ENCODE measurements around the gene GPR153.
A peak's percentile ranks its signal among the peaks of the same experiment; 100 is the strongest.

GPR153 gene

GRCh38 chr1:6205849-6206519 lies 54.9 kb downstream of the GPR153 start, which contains the start of gene RNF207:
Gene RNF207 (plus strand): TSS chr1:6206119. CDS start chr1:6206536, 417 bp downstream.
- Histone ChIP-seq H3K4me3 (ENCODE audit: low read depth in 1 of 2, low read length in 2 of 2) (peak within 1 kb of the TSS; percentile 49 to 76), H3K4me1 (ENCODE audit: control insufficient read depth in 1 of 2, insufficient read depth in 2 of 2, low read length in 2 of 2) (peaks cover 0 to 48% of the 10 kb centered on the region in 2 donors), H3K9me3 (ENCODE audit: control insufficient read depth in 1 of 2, low read length in 2 of 2) (no peaks in the 10 kb centered on the region), H3K27me3 (ENCODE audit: low read depth, low read length) (peaks cover 6% of the 10 kb centered on the region), H3K27ac (ENCODE audit: low read length) (no peak within 1 kb of the TSS), H3K36me3 (ENCODE audit: control insufficient read depth in 1 of 2, insufficient read depth in 2 of 2, low read length in 2 of 2) (no peaks in the 10 kb centered on the region)

- peaks cover 9 to 46% of the 10 kb centered on the region in 2 donors for H3K4me1 ChIP-seq (ENCODE audit: control insufficient read depth in 1 of 2, insufficient read depth in 2 of 2, low read length in 2 of 2)
- H3K9me3 ChIP-seq (ENCODE audit: control insufficient read depth in 1 of 2, low read length in 2 of 2) = no peaks in the 10 kb centered on the region
- peaks cover under 1 to 3% of the 10 kb centered on the region in 2 donors for H3K36me3 ChIP-seq (ENCODE audit: control insufficient read depth in 1 of 2, insufficient read depth in 2 of 2, low read length in 2 of 2)
- H3K4me3 ChIP-seq (ENCODE audit: low read depth in 1 of 2, low read length in 2 of 2) = no peak overlapping the region
- peaks cover 6% of the 10 kb centered on the region for H3K27me3 ChIP-seq (ENCODE audit: low read depth, low read length)
- H3K27ac ChIP-seq (ENCODE audit: low read length) = no peak overlapping the region
Observed at GRCh38 chr1:6202256-6202655, 58.6 kb downstream of the GPR153 start.

- Histone ChIP-seq H3K4me1 (ENCODE audit: control insufficient read depth in 1 of 2, insufficient read depth in 2 of 2, low read length in 2 of 2) (peaks cover 9 to 28% of the 10 kb centered on the region in 2 donors), H3K9me3 (ENCODE audit: control insufficient read depth in 1 of 2, low read length in 2 of 2) (no peaks in the 10 kb centered on the region), H3K27me3 (ENCODE audit: low read depth, low read length) (no peaks in the 10 kb centered on the region), H3K27ac (ENCODE audit: low read length) (peak overlapping the region; percentile 89), H3K36me3 (ENCODE audit: control insufficient read depth in 1 of 2, insufficient read depth in 2 of 2, low read length in 2 of 2) (peaks cover 12% of the 10 kb centered on the region in 2 donors), H3K4me3 (ENCODE audit: low read depth in 1 of 2, low read length in 2 of 2) (peak overlapping the region; percentile 96)
Observed at GRCh38 chr1:6200188-6200809, 60.6 kb downstream of the GPR153 start.

GRCh38 chr1:6199298-6200187 lies 61.4 kb downstream of the GPR153 start, which contains the start of gene RPL22:
Gene RPL22 (minus strand): TSS chr1:6199595. CDS start chr1:6199573, 22 bp downstream.
- H3K36me3 ChIP-seq (ENCODE audit: control insufficient read depth in 1 of 2, insufficient read depth in 2 of 2, low read length in 2 of 2) = peaks cover 12 to 15% of the 10 kb centered on the region in 2 donors
- no peaks in the 10 kb centered on the region for H3K27me3 ChIP-seq (ENCODE audit: low read depth, low read length)
- H3K4me3 ChIP-seq (ENCODE audit: low read depth in 1 of 2, low read length in 2 of 2) = peak within 1 kb of the TSS; percentile 96
- H3K27ac ChIP-seq (ENCODE audit: low read length) = peak within 1 kb of the TSS; percentile 89
- peaks cover 9 to 21% of the 10 kb centered on the region in 2 donors for H3K4me1 ChIP-seq (ENCODE audit: control insufficient read depth in 1 of 2, insufficient read depth in 2 of 2, low read length in 2 of 2)
- H3K9me3 ChIP-seq (ENCODE audit: control insufficient read depth in 1 of 2, low read length in 2 of 2) = no peaks in the 10 kb centered on the region

DNA sequence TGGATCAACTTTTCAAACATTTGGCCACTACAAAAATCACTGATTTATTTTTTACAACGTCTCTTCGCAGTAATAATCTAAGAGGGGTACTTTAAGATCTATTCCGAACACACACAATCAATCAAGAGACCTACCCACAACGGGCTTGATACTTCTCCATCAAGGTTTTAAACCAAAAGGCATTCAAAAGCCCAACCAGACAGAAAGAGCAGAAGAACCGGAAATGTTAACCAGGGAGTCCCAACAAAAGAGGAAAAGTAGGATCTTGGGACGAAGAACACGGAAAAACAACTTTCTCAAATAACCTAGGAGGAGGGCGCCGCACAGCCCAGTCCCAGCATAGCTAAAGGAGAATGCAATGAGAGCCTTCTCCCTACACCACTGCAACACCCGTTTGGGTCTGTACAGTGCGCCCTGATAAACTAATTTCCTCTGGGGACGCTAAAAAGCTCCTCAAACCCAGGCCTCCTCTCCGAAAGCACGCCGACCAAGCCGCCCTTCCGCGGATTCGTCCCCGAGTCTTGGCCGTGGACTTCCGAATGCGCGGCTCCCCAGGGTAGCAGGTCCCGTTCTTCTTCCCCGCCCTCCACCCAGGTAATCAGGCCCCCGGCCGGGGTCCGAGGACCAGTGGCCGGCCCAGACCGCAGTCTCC lies 62.1 kb downstream of the GPR153 start:
- Histone ChIP-seq H3K4me1 (ENCODE audit: control insufficient read depth in 1 of 2, insufficient read depth in 2 of 2, low read length in 2 of 2) (peaks cover 9 to 21% of the 10 kb centered on the region in 2 donors), H3K36me3 (ENCODE audit: control insufficient read depth in 1 of 2, insufficient read depth in 2 of 2, low read length in 2 of 2) (peaks cover 18 to 23% of the 10 kb centered on the region in 2 donors), H3K27me3 (ENCODE audit: low read depth, low read length) (no peaks in the 10 kb centered on the region), H3K9me3 (ENCODE audit: control insufficient read depth in 1 of 2, low read length in 2 of 2) (no peaks in the 10 kb centered on the region), H3K27ac (ENCODE audit: low read length) (peak overlapping the region; percentile 67), H3K4me3 (ENCODE audit: low read depth in 1 of 2, low read length in 2 of 2) (peak overlapping the region; percentile 96)

DNA sequence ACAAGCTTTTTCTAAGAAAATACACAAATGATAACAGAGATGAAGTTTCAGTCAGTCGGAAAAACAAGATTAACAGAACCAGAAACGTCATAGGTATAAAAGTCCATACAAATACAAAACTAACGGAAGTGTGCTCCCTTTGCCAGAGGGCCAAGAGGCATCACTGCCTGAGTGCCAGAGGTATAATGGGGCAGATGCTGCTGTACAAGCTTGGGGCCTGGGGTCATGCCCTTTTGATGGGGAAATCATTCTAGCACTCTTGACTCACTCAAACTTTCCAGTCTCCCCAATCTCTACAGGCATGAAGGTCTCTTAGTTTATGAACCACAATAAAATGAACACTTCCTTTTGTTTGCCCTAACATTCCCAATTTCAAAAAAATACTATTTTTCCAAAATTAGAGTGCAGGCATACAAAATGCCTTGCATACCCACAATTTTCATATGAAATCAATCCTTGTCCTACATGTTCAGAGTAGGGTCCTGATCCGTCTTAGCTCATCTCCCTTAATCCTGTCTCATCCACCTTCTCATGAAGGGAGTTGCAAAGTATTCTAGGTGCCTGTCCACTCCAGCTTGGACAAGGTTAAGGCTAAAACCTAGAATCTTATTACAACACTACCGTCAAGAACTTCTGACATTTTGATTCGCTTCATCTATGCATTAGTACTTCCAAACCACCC lies 63.0 kb downstream of the GPR153 start:
- H3K27ac ChIP-seq (ENCODE audit: low read length) = peak overlapping the region; percentile 67
- peaks cover 9 to 21% of the 10 kb centered on the region in 2 donors for H3K4me1 ChIP-seq (ENCODE audit: control insufficient read depth in 1 of 2, insufficient read depth in 2 of 2, low read length in 2 of 2)
- peak overlapping the region; percentile 96 for H3K4me3 ChIP-seq (ENCODE audit: low read depth in 1 of 2, low read length in 2 of 2)
- peaks cover 18 to 32% of the 10 kb centered on the region in 2 donors for H3K36me3 ChIP-seq (ENCODE audit: control insufficient read depth in 1 of 2, insufficient read depth in 2 of 2, low read length in 2 of 2)
- H3K9me3 ChIP-seq (ENCODE audit: control insufficient read depth in 1 of 2, low read length in 2 of 2) = no peaks in the 10 kb centered on the region
- H3K27me3 ChIP-seq (ENCODE audit: low read depth, low read length) = no peaks in the 10 kb centered on the region

Measured in muscle layer of duodenum (tissue), 2 donors.